CD4-positive, alpha-beta T cell treated with Interleukin-4 for 4 hours (primary cell): ENCODE measurements around the gene TBC1D9B.

Experiments
- DNase-seq: peaks from one replicate; pipeline ENCODE4 v3.0.0-alpha.2; 2020

Gene TBC1D9B

GRCh38 chr5:179868541-179868940 is 39.2 kb downstream of the TBC1D9B start:
- no peak for DNase-seq

- no peak for DNase-seq
These were observed 40.2 kb downstream of the TBC1D9B start for GRCh38 chr5:179867476-179867875.

GRCh38 chr5:179867079-179867465 is 40.6 kb downstream of the TBC1D9B start:
- DNase-seq, result no peak

- no peak for DNase-seq
These were observed 41.2 kb downstream of the TBC1D9B start for GRCh38 chr5:179866241-179867078.

GRCh38 chr5:179865491-179866240 is 42.0 kb downstream of the TBC1D9B start:
- no peak for DNase-seq

- no peak for DNase-seq
These were observed 43.0 kb downstream of the TBC1D9B start for GRCh38 chr5:179864686-179865085.

GRCh38 chr5:179863449-179864085 is 44.1 kb downstream of the TBC1D9B start:
- DNase-seq, result no peak

- no peak for DNase-seq
These were observed 44.8 kb downstream of the TBC1D9B start for GRCh38 chr5:179862891-179863290.

- DNase-seq, result no peak
These were observed 45.4 kb downstream of the TBC1D9B start for GRCh38 chr5:179862296-179862695.

- DNase-seq, result no peak
These were observed 47.4 kb downstream of the TBC1D9B start for GRCh38 chr5:179860301-179860700.

GRCh38 chr5:179858586-179859427 is 48.9 kb downstream of the TBC1D9B start, which contains the start of gene MRNIP:
Gene MRNIP (minus strand): TSS chr5:179858817. CDS start chr5:179858796, 21 bp downstream.
- DNase-seq, result peak; percentile 88

- peak; percentile 37 for DNase-seq
These were observed 49.5 kb downstream of the TBC1D9B start for GRCh38 chr5:179858241-179858585.

- no peak for DNase-seq
These were observed 53.3 kb downstream of the TBC1D9B start for GRCh38 chr5:179854356-179854755.

GRCh38 chr5:179852993-179853547 is 54.6 kb downstream of the TBC1D9B start:
- DNase-seq, result no peak

- no peak for DNase-seq
These were observed 66.1 kb downstream of the TBC1D9B start for GRCh38 chr5:179841621-179842020.

- DNase-seq, result no peak
These were observed 66.9 kb downstream of the TBC1D9B start for GRCh38 chr5:179840766-179841165.

- DNase-seq, result no peak
These were observed 67.4 kb downstream of the TBC1D9B start for GRCh38 chr5:179840321-179840720.

- DNase-seq, result no peak
These were observed 68.1 kb downstream of the TBC1D9B start for GRCh38 chr5:179839328-179840256.

GRCh38 chr5:179837076-179838011 is 70.4 kb downstream of the TBC1D9B start:
- DNase-seq, result no peak
